KMS-11 (cell line): ENCODE measurements around the gene PRKAR1B.

Experiments used
- H2AFZ ChIP-seq: fragments of 200-600 bp; sonication (generic); 2 replicates; pipeline ENCODE4 v1.6.1; 2016; ENCODE audit warnings: antibody characterized with exemption, mixed run types, low read depth
- H3K27ac ChIP-seq: fragments of 200-600 bp; sonication (generic); 2 replicates; pipeline ENCODE4 v1.6.1; 2016; ENCODE audit warnings: mild to moderate bottlenecking, mixed run types
- H3K27me3 ChIP-seq: fragments of 200-600 bp; sonication (generic); 2 replicates; pipeline ENCODE4 v1.6.1; 2017; ENCODE audit warnings: mild to moderate bottlenecking, low read depth, mixed run types, moderate library complexity; ENCODE audit not compliant: insufficient read depth
- H3K36me3 ChIP-seq: fragments of 200-600 bp; sonication (generic); 2 replicates; pipeline ENCODE4 v1.6.1; 2017; ENCODE audit warnings: mild to moderate bottlenecking, mixed run types; ENCODE audit not compliant: insufficient read depth
- H3K4me1 ChIP-seq: fragments of 200-600 bp; sonication (generic); 2 replicates; pipeline ENCODE4 v1.6.1; 2016; ENCODE audit warnings: mild to moderate bottlenecking, low read depth, mixed run types; ENCODE audit not compliant: poor library complexity, severe bottlenecking
- H3K4me2 ChIP-seq: fragments of 200-600 bp; sonication (generic); 2 replicates; pipeline ENCODE4 v1.7.0; 2016; ENCODE audit warnings: mild to moderate bottlenecking, mixed run types
- H3K4me3 ChIP-seq: fragments of 200-600 bp; sonication (generic); IDR thresholded peaks from 2 replicates; pipeline ENCODE4 v1.6.1; 2017; ENCODE audit warnings: low read depth, low read length, mixed read lengths; ENCODE audit not compliant: insufficient read depth
- H3K79me2 ChIP-seq: fragments of 200-600 bp; sonication (generic); 2 replicates; pipeline ENCODE4 v1.6.1; 2016; ENCODE audit warnings: low read depth, mixed run types; ENCODE audit not compliant: insufficient read depth
- H3K9ac ChIP-seq: fragments of 200-600 bp; sonication (generic); 2 replicates; pipeline ENCODE4 v1.6.1; 2016; ENCODE audit warnings: mild to moderate bottlenecking, mixed run types
- H4K20me1 ChIP-seq: fragments of 200-600 bp; sonication (generic); 2 replicates; pipeline ENCODE4 v1.6.1; 2016; ENCODE audit warnings: mild to moderate bottlenecking, mixed run types; ENCODE audit not compliant: insufficient read depth
- TF ChIP-seq, protein P1 (sequence below): fragments of 200-600 bp; sonication (generic); conservative IDR thresholded peaks from 2 replicates; pipeline ENCODE4 v1.6.1; 2017; ENCODE audit warnings: low read depth, mild to moderate bottlenecking, antibody characterized with exemption, low read length, moderate library complexity, mixed read lengths

The PRKAR1B gene

DNA sequence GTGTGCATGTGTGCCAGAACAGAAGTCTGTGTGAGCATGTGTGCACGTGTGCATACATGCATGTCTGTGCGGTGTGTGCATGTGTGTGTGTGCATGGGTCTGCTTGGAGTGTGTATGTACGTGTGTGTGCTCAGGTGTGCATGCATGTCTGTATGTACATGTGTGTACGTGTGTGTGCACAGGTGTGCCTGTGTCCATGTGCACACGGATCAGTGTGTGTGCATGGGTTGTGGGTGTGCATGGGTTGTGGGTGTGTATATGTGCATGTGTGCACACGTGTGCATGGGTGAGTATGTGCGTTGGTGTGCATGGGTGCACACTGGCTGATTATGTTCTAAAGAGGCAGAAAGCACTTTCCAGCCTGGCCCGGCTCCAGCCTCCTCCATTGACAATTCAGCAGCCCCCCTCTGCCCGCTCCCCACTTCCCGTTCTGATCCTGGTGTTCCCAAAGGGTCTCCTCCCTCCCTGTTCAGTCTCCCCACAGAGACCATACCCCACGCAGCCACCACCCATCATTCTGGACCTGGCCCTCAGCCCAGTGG lies 163.4 kb downstream of the PRKAR1B start:
- no peak overlapping the region for H3K9ac ChIP-seq
- H3K36me3 ChIP-seq: no peaks in the 10 kb centered on the region
- TF ChIP-seq, protein P1, sequence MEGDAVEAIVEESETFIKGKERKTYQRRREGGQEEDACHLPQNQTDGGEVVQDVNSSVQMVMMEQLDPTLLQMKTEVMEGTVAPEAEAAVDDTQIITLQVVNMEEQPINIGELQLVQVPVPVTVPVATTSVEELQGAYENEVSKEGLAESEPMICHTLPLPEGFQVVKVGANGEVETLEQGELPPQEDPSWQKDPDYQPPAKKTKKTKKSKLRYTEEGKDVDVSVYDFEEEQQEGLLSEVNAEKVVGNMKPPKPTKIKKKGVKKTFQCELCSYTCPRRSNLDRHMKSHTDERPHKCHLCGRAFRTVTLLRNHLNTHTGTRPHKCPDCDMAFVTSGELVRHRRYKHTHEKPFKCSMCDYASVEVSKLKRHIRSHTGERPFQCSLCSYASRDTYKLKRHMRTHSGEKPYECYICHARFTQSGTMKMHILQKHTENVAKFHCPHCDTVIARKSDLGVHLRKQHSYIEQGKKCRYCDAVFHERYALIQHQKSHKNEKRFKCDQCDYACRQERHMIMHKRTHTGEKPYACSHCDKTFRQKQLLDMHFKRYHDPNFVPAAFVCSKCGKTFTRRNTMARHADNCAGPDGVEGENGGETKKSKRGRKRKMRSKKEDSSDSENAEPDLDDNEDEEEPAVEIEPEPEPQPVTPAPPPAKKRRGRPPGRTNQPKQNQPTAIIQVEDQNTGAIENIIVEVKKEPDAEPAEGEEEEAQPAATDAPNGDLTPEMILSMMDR: no peak

DNA sequence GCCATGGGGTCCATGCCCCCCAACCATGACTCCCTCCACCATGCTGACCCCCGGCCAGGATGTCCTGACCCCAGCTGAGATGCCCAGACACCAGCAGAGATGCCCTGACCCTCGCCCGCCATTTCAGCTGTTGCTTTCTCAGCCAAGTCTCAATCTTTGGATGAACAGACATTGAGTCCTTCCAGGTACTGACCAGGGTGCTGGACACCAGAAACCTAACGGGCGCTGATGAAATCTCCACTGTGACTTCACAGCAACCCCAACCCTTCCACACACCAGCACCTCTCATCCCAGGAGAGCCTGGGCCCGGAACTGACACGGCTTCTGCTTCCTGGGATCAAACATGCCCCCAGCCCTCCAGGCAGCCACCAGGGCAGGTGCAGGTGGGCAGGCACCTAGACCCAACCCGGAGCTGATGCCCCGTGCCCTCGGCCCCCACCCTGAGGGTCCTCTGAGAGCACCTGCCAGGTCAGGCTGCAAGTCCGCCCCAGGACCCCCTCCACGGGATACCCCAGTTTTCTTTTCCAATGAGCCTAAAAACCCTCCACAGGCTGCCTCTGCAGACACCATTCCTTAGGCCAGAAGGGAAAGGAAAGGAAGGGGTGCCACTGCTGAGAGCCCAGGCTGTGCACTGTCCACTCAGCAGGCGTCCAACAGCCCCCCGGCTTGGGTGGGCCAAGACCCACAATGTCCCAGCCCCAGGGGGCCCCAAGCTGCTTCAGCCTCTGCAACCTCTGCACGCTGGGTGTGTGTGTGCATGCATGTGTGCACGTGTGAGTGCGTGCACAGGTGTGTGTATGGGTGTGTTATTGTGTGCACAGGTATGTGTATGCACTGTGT lies 164.1 kb downstream of the PRKAR1B start:
- TF ChIP-seq, protein P1: no peak

More for the DNA sequence above, 163.4 kb downstream of the PRKAR1B start:
- H4K20me1 ChIP-seq: no peaks in the 10 kb centered on the region
- no peak overlapping the region for H3K27ac ChIP-seq
- H3K4me1 ChIP-seq: no peaks in the 10 kb centered on the region
- H3K27me3 ChIP-seq: no peaks in the 10 kb centered on the region
- no peak overlapping the region for H2AFZ ChIP-seq
- no peak overlapping the region for H3K4me2 ChIP-seq
- no peaks in the 10 kb centered on the region for H3K79me2 ChIP-seq
- H3K4me3 ChIP-seq: no peak overlapping the region

GRCh38 chr7:562374-562675 lies 164.8 kb downstream of the PRKAR1B start:
- H3K27ac ChIP-seq: no peak overlapping the region
- H3K36me3 ChIP-seq: no peaks in the 10 kb centered on the region
- no peak overlapping the region for H3K4me3 ChIP-seq
- no peak overlapping the region for H2AFZ ChIP-seq
- H3K27me3 ChIP-seq: no peaks in the 10 kb centered on the region
- H3K79me2 ChIP-seq: no peaks in the 10 kb centered on the region
- no peak overlapping the region for H3K9ac ChIP-seq
- no peaks in the 10 kb centered on the region for H3K4me1 ChIP-seq
- H3K4me2 ChIP-seq: no peak overlapping the region
- no peaks in the 10 kb centered on the region for H4K20me1 ChIP-seq
- TF ChIP-seq, protein P1: no peak

More for the DNA sequence above, 164.1 kb downstream of the PRKAR1B start:
- no peak overlapping the region for H3K9ac ChIP-seq
- no peak overlapping the region for H3K4me2 ChIP-seq
- H3K27me3 ChIP-seq: no peaks in the 10 kb centered on the region
- no peaks in the 10 kb centered on the region for H3K79me2 ChIP-seq
- no peaks in the 10 kb centered on the region for H3K4me1 ChIP-seq
- H3K27ac ChIP-seq: no peak overlapping the region
- no peak overlapping the region for H2AFZ ChIP-seq
- H3K4me3 ChIP-seq: no peak overlapping the region
- no peaks in the 10 kb centered on the region for H3K36me3 ChIP-seq
- no peaks in the 10 kb centered on the region for H4K20me1 ChIP-seq

DNA sequence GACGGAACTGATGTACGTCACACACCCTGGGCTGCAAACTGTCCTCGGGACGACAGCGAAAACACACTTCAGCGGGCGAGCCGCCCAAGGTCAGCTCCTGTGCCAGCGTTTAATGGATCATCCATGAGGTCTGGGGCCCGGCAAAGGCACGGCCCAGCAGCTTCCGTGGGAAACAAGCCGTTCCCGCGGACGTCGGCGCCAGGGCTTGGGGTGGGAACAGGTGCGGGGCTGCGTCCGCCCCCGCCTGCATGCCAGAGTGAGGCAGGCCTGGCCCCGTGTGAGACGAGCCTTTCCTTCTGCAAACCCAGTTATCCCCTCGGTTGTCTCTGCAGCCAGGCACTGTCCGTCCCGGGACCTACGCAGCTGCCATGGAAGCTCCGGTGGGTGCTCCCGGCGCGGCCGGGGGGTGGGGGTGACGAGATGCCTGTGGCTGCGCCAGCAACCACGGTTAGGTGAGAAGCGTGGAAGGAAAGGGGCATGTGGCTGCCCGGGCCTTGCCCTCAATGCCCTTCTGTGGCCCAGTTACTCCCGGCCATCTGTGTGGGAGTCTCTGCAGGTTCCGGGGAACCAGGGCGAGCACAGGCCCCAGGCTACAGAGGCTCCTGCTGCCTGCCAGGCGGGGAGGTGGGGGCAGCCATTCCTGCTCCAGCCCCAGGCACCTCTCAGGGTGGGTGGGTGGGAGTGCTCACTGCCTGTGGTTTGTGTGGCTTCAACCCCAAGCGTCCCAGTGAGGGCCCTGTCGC lies 165.3 kb downstream of the PRKAR1B start:
- Histone ChIP-seq H3K27ac (no peak overlapping the region), H3K36me3 (no peaks in the 10 kb centered on the region), H4K20me1 (no peaks in the 10 kb centered on the region), H3K9ac (no peak overlapping the region), H3K4me2 (no peak overlapping the region), H3K4me3 (no peak overlapping the region), H3K79me2 (no peaks in the 10 kb centered on the region), H3K4me1 (no peaks in the 10 kb centered on the region), H2AFZ (no peak overlapping the region), H3K27me3 (no peaks in the 10 kb centered on the region)
- TF ChIP-seq, protein P1: no peak
